ENCODE data around the gene ELOF1. TPM values are rescaled to one million over a fixed set of nuclear protein-coding genes. Genes with fewer than 3 reads are reported as not detected.

Gene ELOF1
- total and polyA plus RNA-seq, 2 of the 13 experiments (the other 11 are each of a cell fraction or from before 2014, with no cell fraction given) = 14.5 to 43.2 TPM

GRCh38 chr19:11528551-11529341 lies 30.3 kb downstream of the ELOF1 start, which contains the start of gene ECSIT (continued):
- TF ChIP-seq ZNF691 (CRISPR knock-in tag; IDR thresholded peaks at IDR 0.05; ENCODE audit: borderline replicate concordance, low read depth) (no peak), ZSCAN20 (CRISPR knock-in tag; IDR thresholded peaks at IDR 0.05; ENCODE audit: borderline replicate concordance) (no peak), ZBTB8A (CRISPR knock-in tag; IDR thresholded peaks at IDR 0.05; ENCODE audit: borderline replicate concordance, low read depth) (no peak), ATF4 (CRISPR knock-in tag; IDR thresholded peaks at IDR 0.05) (peak in 1 of 2 experiments; percentile 35; a peak in 1 of 4 replicates), BRD4 (CRISPR knock-in tag; IDR thresholded peaks at IDR 0.05) (no peak), CENPT (CRISPR knock-in tag; IDR thresholded peaks at IDR 0.05; ENCODE audit: low read depth) (no peak), SMAD1 (CRISPR knock-in tag; IDR thresholded peaks at IDR 0.05; ENCODE audit: borderline replicate concordance, low read depth) (no peak), ZNF670 (CRISPR knock-in tag; IDR thresholded peaks at IDR 0.05; ENCODE audit: borderline replicate concordance) (peak; percentile 15; the same call in 1 of the 2 replicates), ZNF367 (CRISPR knock-in tag; IDR thresholded peaks at IDR 0.05; ENCODE audit: borderline replicate concordance) (no peak), GABPB1 (CRISPR knock-in tag; IDR thresholded peaks at IDR 0.05) (peak; percentile 99), MTA1 (CRISPR knock-in tag; IDR thresholded peaks at IDR 0.05; ENCODE audit: borderline replicate concordance) (peak; percentile 72; the same call in 1 of the 2 replicates), ZNF451 (CRISPR knock-in tag; IDR thresholded peaks at IDR 0.05) (no peak), ZEB1 (IDR thresholded peaks at IDR 0.05; ENCODE audit: insufficient replicate concordance, low read depth) (no peak), ELF4 (CRISPR knock-in tag; IDR thresholded peaks at IDR 0.05; ENCODE audit: borderline replicate concordance) (peak; percentile 74; the same call in 1 of the 2 replicates), KLF13 (CRISPR knock-in tag; IDR thresholded peaks at IDR 0.05) (peak; percentile 81; the same call in 1 of the 2 replicates), SOX6 (IDR thresholded peaks at IDR 0.05) (no peak), SOX6 (CRISPR knock-in tag; IDR thresholded peaks at IDR 0.05) (peak; percentile 47; the same call in 1 of the 2 replicates), DPF2 (CRISPR knock-in tag; IDR thresholded peaks at IDR 0.05; ENCODE audit: borderline replicate concordance, low read depth) (no peak), ZNF432 (CRISPR knock-in tag; IDR thresholded peaks at IDR 0.05; ENCODE audit: borderline replicate concordance) (no peak), ZNF460 (CRISPR knock-in tag; IDR thresholded peaks at IDR 0.05; ENCODE audit: borderline replicate concordance) (no peak), ZNF274 (CRISPR knock-in tag; IDR thresholded peaks at IDR 0.05) (peak; percentile 87), MTERF4 (CRISPR knock-in tag; IDR thresholded peaks at IDR 0.05) (0 out of 2 replicates have a peak, but pooled peaks have one; percentile 35), ZNF724P (CRISPR knock-in tag; IDR thresholded peaks at IDR 0.05; ENCODE audit: borderline replicate concordance) (no peak), MIER2 (CRISPR knock-in tag; IDR thresholded peaks at IDR 0.05) (peak; percentile 93), BRF2 (CRISPR knock-in tag; IDR thresholded peaks at IDR 0.05) (no peak), LCORL (IDR thresholded peaks at IDR 0.05) (no peak), LCORL (CRISPR knock-in tag; IDR thresholded peaks at IDR 0.05) (peak; percentile 84)
